Measurements from ENCODE around the gene SMCO3. TPM values are rescaled to one million over a fixed set of nuclear protein-coding genes. Genes with fewer than 3 reads are reported as not detected.

Gene SMCO3
- total and polyA plus RNA-seq, 2 of the 13 experiments (the other 11 are each of a cell fraction or from before 2014, with no cell fraction given): 0.29 to 0.42 TPM

GRCh38 chr12:14854586-14855183, 40.7 kb upstream of the SMCO3 start:
- intact Hi-C loops (cut with micrococcal nuclease; ENCODE audit: unreplicated experiment): no loop called here
- H3K9me3 ChIP-seq (ENCODE audit: low read length): no peaks in the 10 kb centered on the region
- no peaks in the 10 kb centered on the region for H3K79me2 ChIP-seq (ENCODE audit: insufficient read depth, low read length)
- H3K4me3 ChIP-seq (replicated peaks in 1 of 3; ENCODE audit: insufficient read depth in 1 of 3, low read depth in 2 of 3, low read length in 3 of 3): no peak overlapping the region
- H3K36me3 ChIP-seq (replicated peaks in 1 of 2; ENCODE audit: control insufficient read depth in 1 of 2, insufficient read depth in 2 of 2, low read length in 2 of 2): no peaks in the 10 kb centered on the region
- FAIRE-seq (no peak), DNase-seq (ENCODE audit: low spot score) (no peak), ATAC-seq (no peak)
- H4K20me1 ChIP-seq (ENCODE audit: insufficient read depth, low read length): no peaks in the 10 kb centered on the region
- H3K27me3 ChIP-seq (ENCODE audit: control insufficient read depth in 1 of 2, insufficient read depth in 2 of 2, low read length in 2 of 2): no peaks in the 10 kb centered on the region
- no peak for TF ChIP-seq ZNF816 (CRISPR knock-in tag; IDR thresholded peaks at IDR 0.05; ENCODE audit: borderline replicate concordance)
- no peak for TF ChIP-seq ZNF230 (CRISPR knock-in tag; IDR thresholded peaks at IDR 0.05)
- H3K4me2 ChIP-seq (ENCODE audit: low read depth, low read length): no peak overlapping the region
- POLR2A ChIA-PET: no interaction called here
- CTCF ChIA-PET (ENCODE audit: low intra/inter-chr PET ratio, low total read pairs): no interaction called here
- H3K9ac ChIP-seq (ENCODE audit: insufficient read depth, low read depth, low read length): no peak overlapping the region
- BruUV-seq (replicated peaks): no TSS peak
- H3K27ac ChIP-seq (ENCODE audit: extremely low read length, insufficient read depth, low read length): no peak overlapping the region
- WGBS (ENCODE audit: low lambda C conversion rate): 10% methylated on average over 6 of the region's 6 CpGs
- in situ Hi-C loops (cut with HindIII; ENCODE audit: extremely low pct_ligation_motif_present, low pct_unique_long_range_greater_than_20kb): no loop called here
- H3K4me1 ChIP-seq (ENCODE audit: insufficient read depth, low read length): peaks cover 10% of the 10 kb centered on the region
- H2AFZ ChIP-seq (ENCODE audit: low read length): no peak overlapping the region

DNA sequence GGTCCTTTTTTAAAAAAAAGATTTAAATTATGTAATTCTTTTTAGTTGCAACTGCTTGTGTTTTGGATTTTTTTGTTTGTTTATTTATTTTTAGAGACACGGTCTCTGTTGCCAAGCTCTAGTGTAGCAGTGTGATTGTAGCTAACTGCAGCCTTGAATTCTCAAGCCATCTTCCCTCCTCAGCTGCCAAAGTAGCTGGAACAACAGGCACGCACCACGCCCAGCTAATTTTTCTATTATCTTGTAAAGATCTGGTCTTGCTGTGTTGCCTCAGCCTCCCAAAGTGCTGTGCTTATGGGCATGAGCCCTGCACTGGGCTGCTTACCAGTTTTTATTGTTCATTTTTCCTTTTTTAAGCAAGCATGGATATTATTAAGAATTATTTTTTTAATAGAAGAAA, 40.0 kb upstream of the SMCO3 start:
- no peak overlapping the region for H3K27ac ChIP-seq (ENCODE audit: extremely low read length, insufficient read depth, low read length)
- no peaks in the 10 kb centered on the region for H4K20me1 ChIP-seq (ENCODE audit: insufficient read depth, low read length)
- no peak overlapping the region for H3K9ac ChIP-seq (ENCODE audit: insufficient read depth, low read depth, low read length)
- ChIA-PET POLR2A (no interaction called here), CTCF (ENCODE audit: low intra/inter-chr PET ratio, low total read pairs) (no interaction called here)
- no peaks in the 10 kb centered on the region for H3K36me3 ChIP-seq (replicated peaks in 1 of 2; ENCODE audit: control insufficient read depth in 1 of 2, insufficient read depth in 2 of 2, low read length in 2 of 2)
- no peaks in the 10 kb centered on the region for H3K27me3 ChIP-seq (ENCODE audit: control insufficient read depth in 1 of 2, insufficient read depth in 2 of 2, low read length in 2 of 2)
- no peak overlapping the region for H3K4me3 ChIP-seq (replicated peaks in 1 of 3; ENCODE audit: insufficient read depth in 1 of 3, low read depth in 2 of 3, low read length in 3 of 3)
- intact Hi-C loops (cut with micrococcal nuclease; ENCODE audit: unreplicated experiment): no loop called here
- ATAC-seq (no peak), DNase-seq (ENCODE audit: low spot score) (no peak), FAIRE-seq (no peak)
- H3K9me3 ChIP-seq (ENCODE audit: low read length): no peaks in the 10 kb centered on the region
- BruUV-seq (replicated peaks): no TSS peak
- H3K4me2 ChIP-seq (ENCODE audit: low read depth, low read length): no peak overlapping the region
- 46% methylated on average over 3 of the region's 3 CpGs for WGBS (ENCODE audit: low lambda C conversion rate)
- H2AFZ ChIP-seq (ENCODE audit: low read length): no peak overlapping the region
- H3K4me1 ChIP-seq (ENCODE audit: insufficient read depth, low read length): peaks cover 10% of the 10 kb centered on the region
- H3K79me2 ChIP-seq (ENCODE audit: insufficient read depth, low read length): no peaks in the 10 kb centered on the region
- in situ Hi-C loops (cut with HindIII; ENCODE audit: extremely low pct_ligation_motif_present, low pct_unique_long_range_greater_than_20kb): no loop called here
- no peak for TF ChIP-seq ZNF816 (CRISPR knock-in tag; IDR thresholded peaks at IDR 0.05; ENCODE audit: borderline replicate concordance)
- TF ChIP-seq CBX1 (IDR thresholded peaks at IDR 0.05; ENCODE audit: low read depth): no peak
- TF ChIP-seq ZFX (CRISPR knock-in tag; IDR thresholded peaks at IDR 0.05; ENCODE audit: low read depth): no peak
- no peak for TF ChIP-seq SP4 (CRISPR knock-in tag; IDR thresholded peaks at IDR 0.05)
- TF ChIP-seq CHD2 (IDR thresholded peaks at IDR 0.05; ENCODE audit: low read depth, low read length): no peak
- TF ChIP-seq ZSCAN21 (CRISPR knock-in tag; IDR thresholded peaks at IDR 0.05; ENCODE audit: borderline replicate concordance): no peak
- no peak for TF ChIP-seq ZNF569 (CRISPR knock-in tag; IDR thresholded peaks at IDR 0.05; ENCODE audit: borderline replicate concordance)
- no peak for TF ChIP-seq MED8 (CRISPR knock-in tag; IDR thresholded peaks at IDR 0.05; ENCODE audit: insufficient replicate concordance)
- no peak for TF ChIP-seq ZNF331 (CRISPR knock-in tag; IDR thresholded peaks at IDR 0.05)
- no peak for TF ChIP-seq ZBTB4 (CRISPR knock-in tag; IDR thresholded peaks at IDR 0.05; ENCODE audit: borderline replicate concordance)
- no peak for TF ChIP-seq IKZF5 (CRISPR knock-in tag; IDR thresholded peaks at IDR 0.05)
- TF ChIP-seq, protein P1, sequence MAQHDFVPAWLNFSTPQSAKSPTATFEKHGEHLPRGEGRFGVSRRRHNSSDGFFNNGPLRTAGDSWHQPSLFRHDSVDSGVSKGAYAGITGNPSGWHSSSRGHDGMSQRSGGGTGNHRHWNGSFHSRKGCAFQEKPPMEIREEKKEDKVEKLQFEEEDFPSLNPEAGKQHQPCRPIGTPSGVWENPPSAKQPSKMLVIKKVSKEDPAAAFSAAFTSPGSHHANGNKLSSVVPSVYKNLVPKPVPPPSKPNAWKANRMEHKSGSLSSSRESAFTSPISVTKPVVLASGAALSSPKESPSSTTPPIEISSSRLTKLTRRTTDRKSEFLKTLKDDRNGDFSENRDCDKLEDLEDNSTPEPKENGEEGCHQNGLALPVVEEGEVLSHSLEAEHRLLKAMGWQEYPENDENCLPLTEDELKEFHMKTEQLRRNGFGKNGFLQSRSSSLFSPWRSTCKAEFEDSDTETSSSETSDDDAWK (CRISPR knock-in tag; IDR thresholded peaks at IDR 0.05): no peak
